HepG2 (cell line): ENCODE results near the gene MAPK8IP3. TPM values are rescaled to one million over a fixed set of nuclear protein-coding genes. Genes with fewer than 3 reads are reported as not detected.

ENCODE experiments used
- DNMT1 ChIP-seq: sonication (generic); formaldehyde crosslinking; IDR thresholded peaks from 2 replicates; pipeline ENCODE4 v1.5.1; 2020; ENCODE audit warnings: mild to moderate bottlenecking, missing genetic modification reagents
- ESRRA ChIP-seq: sonication (generic); formaldehyde crosslinking; IDR thresholded peaks from 2 replicates; pipeline ENCODE4 v1.5.1; 2020; ENCODE audit warnings: mild to moderate bottlenecking, low read depth, missing genetic modification reagents
- GATA4 ChIP-seq: sonication (generic); IDR thresholded peaks from 2 replicates; pipeline ENCODE4 v1.6.1; 2016; ENCODE audit warnings: antibody characterized with exemption, low read depth, borderline replicate concordance
- GATAD2A ChIP-seq: IDR thresholded peaks from 2 replicates; pipeline ENCODE4 v1.6.1; 2016
- HMGXB4 ChIP-seq, 2 experiments: sonication (generic) in 1 of 2; formaldehyde crosslinking in 1 of 2; IDR thresholded peaks; 2 replicates each; pipeline versions ENCODE4 v1.4.0 to v1.6.1; 2018 to 2020; ENCODE audit warnings: missing genetic modification reagents in 2 of 2, borderline replicate concordance in 1 of 2, low read depth in 1 of 2, mild to moderate bottlenecking in 1 of 2, missing biosample characterization in 1 of 2
- SKIL ChIP-seq: sonication (generic); formaldehyde crosslinking; IDR thresholded peaks from 2 replicates; pipeline ENCODE4 v1.8.0; 2022; ENCODE audit warnings: missing genetic modification reagents, mild to moderate bottlenecking, moderate library complexity, borderline replicate concordance
- SP2 ChIP-seq: sonication (generic); formaldehyde crosslinking; IDR thresholded peaks from 2 replicates; pipeline ENCODE4 v1.5.1; 2020; ENCODE audit warnings: mild to moderate bottlenecking, missing genetic modification reagents
- YEATS2 ChIP-seq: sonication (generic); formaldehyde crosslinking; IDR thresholded peaks from 2 replicates; pipeline ENCODE4 v1.4.0; 2020; ENCODE audit warnings: missing genetic modification reagents, borderline replicate concordance
- ZFP36L1 ChIP-seq: sonication (generic); formaldehyde crosslinking; IDR thresholded peaks from 2 replicates; pipeline ENCODE4 v1.8.0; 2022; ENCODE audit warnings: mild to moderate bottlenecking, missing genetic modification reagents, moderate library complexity
- ZNF34 ChIP-seq: sonication (generic); formaldehyde crosslinking; IDR thresholded peaks from 2 replicates; pipeline ENCODE4 v1.4.0; 2020; ENCODE audit warnings: mild to moderate bottlenecking, missing genetic modification reagents, borderline replicate concordance
- ZNF572 ChIP-seq: sonication (generic); formaldehyde crosslinking; IDR thresholded peaks from 2 replicates; pipeline ENCODE4 v1.5.1; 2020; ENCODE audit warnings: mild to moderate bottlenecking, missing genetic modification reagents
- ZNF616 ChIP-seq: sonication (generic); formaldehyde crosslinking; IDR thresholded peaks from 2 replicates; pipeline ENCODE4 v1.5.0; 2020; ENCODE audit warnings: low read depth, mild to moderate bottlenecking, missing genetic modification reagents
- ZSCAN21 ChIP-seq: sonication (generic); formaldehyde crosslinking; IDR thresholded peaks from 2 replicates; pipeline ENCODE4 v1.8.0; 2022; ENCODE audit warnings: mild to moderate bottlenecking, missing genetic modification reagents, moderate library complexity, borderline replicate concordance
- ZUFSP ChIP-seq: sonication (generic); formaldehyde crosslinking; IDR thresholded peaks from 2 replicates; pipeline ENCODE4 v1.9.0; 2021; ENCODE audit warnings: missing genetic modification reagents, mild to moderate bottlenecking, borderline replicate concordance
- polyA plus RNA-seq, 8 experiments: library from polyadenylated mRNA; depleted of rRNA in 3 of 8; stranded (reverse) in 7 of 8; unstranded in 1 of 8; fragments of >200 nt; fragmentation: Illumina TruSeq in 4 of 8; extraction: Trizol in 4 of 8; gene quantifications; 2 replicates each; pipeline versions ENCODE4 v1.2.1 to v1.2.3, GENCODE V29; 2011 to 2016; ENCODE audit warnings: low read depth in 4 of 8, missing spikeins in 1 of 8, mixed read lengths in 1 of 8; ENCODE audit not compliant: insufficient read depth in 1 of 8
- total RNA-seq, 5 experiments: library from RNA; depleted of rRNA; stranded (reverse); fragments of >200 nt; fragmentation: Illumina TruSeq; extraction: Trizol; gene quantifications; 2 replicates each; pipeline ENCODE4 v1.2.3, GENCODE V29; 2016; ENCODE audit warnings: low read depth in 1 of 5

Gene MAPK8IP3
- total and polyA plus RNA-seq, 2 of the 13 experiments (the other 11 are each of a cell fraction or from before 2014, with no cell fraction given): 25.1 to 41.7 TPM

GRCh38 chr16:1782408-1783264 lies 76.6 kb downstream of the MAPK8IP3 start, which contains the start of the genes NUBP2 and SPSB3 (continued):
- TF ChIP-seq SKIL (CRISPR knock-in tag) (0 out of 2 replicates have a peak, but pooled peaks have one; percentile 63), ESRRA (CRISPR knock-in tag) (no peak), ZNF34 (CRISPR knock-in tag) (no peak), ZNF572 (CRISPR knock-in tag) (no peak), ZNF616 (CRISPR knock-in tag) (no peak), YEATS2 (CRISPR knock-in tag) (peak; percentile 90), GATA4 (no peak), ZUFSP (CRISPR knock-in tag) (no peak), HMGXB4 (CRISPR knock-in tag; IDR thresholded peaks at IDR 0.05; ENCODE audit: borderline replicate concordance in 1 of 2, low read depth in 1 of 2) (peak in 1 of 2 experiments; percentile 58; a peak in 1 of 4 replicates), SP2 (CRISPR knock-in tag) (peak; percentile 99), ZFP36L1 (CRISPR knock-in tag) (no peak), ZSCAN21 (CRISPR knock-in tag) (peak; percentile 20; the same call in 1 of the 2 replicates), DNMT1 (CRISPR knock-in tag) (no peak), GATAD2A (CRISPR knock-in tag) (no peak)
